HEK293 (cell line): ENCODE measurements around the gene FOXK2.

Experiments
- CTCF ChIA-PET: fragments of 350-600 bp; formaldehyde crosslinking; extraction: SDS; loops from one replicate; lab custom pipeline; 2021; ENCODE audit warnings: antibody characterized with exemption; lab: Yijun Ruan, JAX
- POLR2A ChIA-PET: fragments of 300-600 bp; formaldehyde crosslinking; extraction: SDS; loops from one replicate; lab custom pipeline; 2020; ENCODE audit warnings: antibody characterized with exemption, inconsistent platforms; lab: Yijun Ruan, JAX
- H3K27ac ChIP-seq: fragments of 200-500 bp; sonication (Bioruptor generic); 2 replicates; pipeline ENCODE4 v1.5.1; 2014; ENCODE audit warnings: low read depth, low read length, control low read depth, inconsistent platforms; ENCODE audit errors: extremely low read depth
- H3K36me3 ChIP-seq, 2 experiments: fragments of 200-500 bp in 1 of 2; sonication (Bioruptor generic) in 1 of 2; 1 replicate in 1 of 2; 2 replicates in 1 of 2; pipeline ENCODE4 v1.5.1; 2014 to 2017; ENCODE audit warnings: inconsistent platforms in 2 of 2, low read length in 2 of 2; ENCODE audit not compliant: control insufficient read depth in 2 of 2, insufficient read depth in 1 of 2
- H3K4me1 ChIP-seq: fragments of 200-500 bp; sonication (Bioruptor generic); 2 replicates; pipeline ENCODE4 v1.5.1; 2014; ENCODE audit warnings: mild to moderate bottlenecking, low read length, inconsistent platforms; ENCODE audit not compliant: control insufficient read depth, insufficient read depth
- H3K4me3 ChIP-seq: 2 replicates; pipeline ENCODE4 v1.5.1; 2011; ENCODE audit warnings: low read depth, mild to moderate bottlenecking, control low read depth, low read length, moderate library complexity
- H3K9me3 ChIP-seq: fragments of 200-500 bp; sonication (Bioruptor generic); 2 replicates; pipeline ENCODE4 v1.5.1; 2014; ENCODE audit warnings: low read depth, low read length, inconsistent platforms; ENCODE audit not compliant: control insufficient read depth, insufficient read depth
- BCL6B ChIP-seq: fragments of 450-650 bp; formaldehyde crosslinking; IDR thresholded peaks from 2 replicates; pipeline ENCODE4 v1.5.1; 2017; ENCODE audit warnings: missing biosample characterization, missing genetic modification characterization
- GLI4 ChIP-seq: fragments of 450-650 bp; formaldehyde crosslinking; IDR thresholded peaks from 2 replicates; pipeline ENCODE4 v1.5.1; 2016; ENCODE audit warnings: missing biosample characterization, missing genetic modification characterization
- HOXC10 ChIP-seq: sonication (generic); formaldehyde crosslinking; IDR thresholded peaks from 2 replicates; pipeline ENCODE4 v1.8.1; 2023; ENCODE audit warnings: mild to moderate bottlenecking, missing genetic modification reagents
- INSM2 ChIP-seq: fragments of 450-650 bp; formaldehyde crosslinking; IDR thresholded peaks from 2 replicates; pipeline ENCODE4 v1.5.1; 2016; ENCODE audit warnings: missing biosample characterization, missing genetic modification characterization
- KLF16 ChIP-seq: fragments of 450-650 bp; formaldehyde crosslinking; IDR thresholded peaks from 2 replicates; pipeline ENCODE4 v1.5.1; 2017; ENCODE audit warnings: missing biosample characterization, missing genetic modification characterization
- SETDB1 ChIP-seq: IDR thresholded peaks from one replicate; pipeline ENCODE4 v1.6.1; 2017; ENCODE audit warnings: mild to moderate bottlenecking, low read length, moderate library complexity, mixed read lengths; ENCODE audit not compliant: insufficient read length
- TRIM28 ChIP-seq: IDR thresholded peaks from 2 replicates; pipeline ENCODE4 v1.6.1; 2011; ENCODE audit warnings: low read length, control low read depth, borderline replicate concordance
- ZBTB11 ChIP-seq: fragments of 450-650 bp; formaldehyde crosslinking; conservative IDR thresholded peaks from 2 replicates; pipeline ENCODE4 v1.5.1; 2016; ENCODE audit warnings: low read depth, missing biosample characterization, missing genetic modification characterization
- ZBTB7A ChIP-seq: fragments of 450-650 bp; formaldehyde crosslinking; IDR thresholded peaks from 2 replicates; pipeline ENCODE4 v1.5.1; 2016; ENCODE audit warnings: low read depth, missing biosample characterization, missing genetic modification characterization
- ZNF140 ChIP-seq: fragments of 450-650 bp; formaldehyde crosslinking; IDR thresholded peaks from 2 replicates; pipeline ENCODE4 v1.5.1; 2016; ENCODE audit warnings: missing biosample characterization, missing genetic modification characterization
- ZNF175 ChIP-seq: fragments of 450-650 bp; formaldehyde crosslinking; IDR thresholded peaks from 2 replicates; pipeline ENCODE4 v1.5.1; 2016; ENCODE audit warnings: missing biosample characterization, missing genetic modification characterization
- ZNF184 ChIP-seq: fragments of 450-650 bp; IDR thresholded peaks from 2 replicates; pipeline ENCODE4 v1.5.1; 2018; ENCODE audit warnings: missing biosample characterization, mild to moderate bottlenecking, missing genetic modification characterization
- ZNF366 ChIP-seq: fragments of 450-650 bp; formaldehyde crosslinking; conservative IDR thresholded peaks from 2 replicates; pipeline ENCODE4 v1.5.1; 2016; ENCODE audit warnings: missing biosample characterization, missing genetic modification characterization
- ZNF449 ChIP-seq: fragments of 450-650 bp; formaldehyde crosslinking; IDR thresholded peaks from 2 replicates; pipeline ENCODE4 v1.5.1; 2017; ENCODE audit warnings: missing biosample characterization, mild to moderate bottlenecking, missing genetic modification characterization, moderate library complexity
- ZNF561 ChIP-seq: fragments of 450-650 bp; IDR thresholded peaks from 2 replicates; pipeline ENCODE4 v1.5.1; 2018; ENCODE audit warnings: missing biosample characterization, missing genetic modification characterization, borderline replicate concordance
- ZNF610 ChIP-seq: fragments of 450-650 bp; formaldehyde crosslinking; IDR thresholded peaks from 2 replicates; pipeline ENCODE4 v1.5.1; 2016; ENCODE audit warnings: missing biosample characterization, missing genetic modification characterization, borderline replicate concordance
- ZNF658 ChIP-seq: fragments of 450-650 bp; formaldehyde crosslinking; IDR thresholded peaks from 2 replicates; pipeline ENCODE4; 2016; ENCODE audit warnings: missing biosample characterization, missing genetic modification characterization
- ZNF776 ChIP-seq: fragments of 450-650 bp; formaldehyde crosslinking; IDR thresholded peaks from 2 replicates; pipeline ENCODE4 v1.5.0; 2017; ENCODE audit warnings: missing biosample characterization, missing genetic modification characterization, borderline replicate concordance
- ZNF791 ChIP-seq: fragments of 450-650 bp; formaldehyde crosslinking; IDR thresholded peaks from 2 replicates; pipeline ENCODE4 v1.5.1; 2016; ENCODE audit warnings: missing biosample characterization, missing genetic modification characterization

The FOXK2 gene

GRCh38 chr17:82491533-82491932 lies 28.0 kb upstream of the FOXK2 start (continued):
- TF ChIP-seq ZBTB11 (tag by site-specific recombination) (no peak), ZNF658 (tag by site-specific recombination) (no peak), ZNF184 (no peak), BCL6B (tag by site-specific recombination) (no peak), ZNF366 (no peak), ZNF140 (tag by site-specific recombination) (no peak)

- no peak for TF ChIP-seq SETDB1
- no peak for TF ChIP-seq TRIM28
- TF ChIP-seq KLF16 (tag by site-specific recombination): no peak
- TF ChIP-seq ZNF776 (tag by site-specific recombination): no peak
- TF ChIP-seq HOXC10 (CRISPR knock-in tag): no peak
- no peak overlapping the region for H3K27ac ChIP-seq
- no peak overlapping the region for H3K4me3 ChIP-seq
- POLR2A ChIA-PET: interaction anchor here (0.8 kb wide), 1 partner anchor 43 kb away, joined by 3 read pairs; no protein-coding TSS in a partner anchor
- H3K4me1 ChIP-seq: peaks cover 2% of the 10 kb centered on the region; the same call in 1 of the 2 replicates
- CTCF ChIA-PET: interaction anchor here (0.6 to 1.2 kb wide), 4 partner anchors 30 to 142 kb away, joined by 3 to 5 read pairs (median 4); no protein-coding TSS in a partner anchor
- H3K9me3 ChIP-seq: no peaks in the 10 kb centered on the region
- peaks cover 7 to 18% of the 10 kb centered on the region in 2 experiments for H3K36me3 ChIP-seq
Observed at GRCh38 chr17:82492643-82493225, 26.8 kb upstream of the FOXK2 start.

GRCh38 chr17:82493226-82493781 lies 26.2 kb upstream of the FOXK2 start:
- POLR2A ChIA-PET: interaction anchor here (0.8 kb wide), 1 partner anchor 43 kb away, joined by 3 read pairs; no protein-coding TSS in a partner anchor
- H3K27ac ChIP-seq: no peak overlapping the region
- peaks cover 2% of the 10 kb centered on the region; the same call in 1 of the 2 replicates for H3K4me1 ChIP-seq
- H3K9me3 ChIP-seq: no peaks in the 10 kb centered on the region
- H3K4me3 ChIP-seq: no peak overlapping the region
- CTCF ChIA-PET: interaction anchor here (0.5 to 1.4 kb wide), 5 partner anchors 16 to 81 kb away, joined by 3 to 7 read pairs (median 3); no protein-coding TSS in a partner anchor
- peaks cover 5 to 13% of the 10 kb centered on the region in 2 experiments for H3K36me3 ChIP-seq
- no peak for TF ChIP-seq ZNF175 (tag by site-specific recombination)
- no peak for TF ChIP-seq ZNF561
- no peak for TF ChIP-seq ZNF449 (tag by site-specific recombination)
- no peak for TF ChIP-seq ZNF791 (tag by site-specific recombination)
- no peak for TF ChIP-seq GLI4 (tag by site-specific recombination)
- no peak for TF ChIP-seq INSM2 (tag by site-specific recombination)
- TF ChIP-seq ZNF610 (tag by site-specific recombination): no peak
- no peak for TF ChIP-seq ZBTB7A (tag by site-specific recombination)
